K562 (cell line): Measurements from ENCODE around the gene TNFSF11. TPM values are rescaled to one million over a fixed set of nuclear protein-coding genes. Genes with fewer than 3 reads are reported as not detected.

Experiments
- ATAC-seq: fragments of 200-7000 bp; cut with Tn5 transposase; 3 replicates; pipeline ENCODE4 v1.9.1; 2020; ENCODE audit warnings: moderate library complexity
- BruUV-seq: library from RNA; stranded (reverse); fragments of 400-500 nt; replicated peaks from 2 replicates; lab custom pipeline; 2021; lab: Mats Ljungman, UMichigan
- CTCF ChIA-PET: fragments of 300-600 bp; formaldehyde crosslinking; extraction: SDS; loops from one replicate; lab custom pipeline; 2021; ENCODE audit warnings: low intra/inter-chr PET ratio; lab: Yijun Ruan, JAX
- POLR2A ChIA-PET: fragments of 300-600, 350-650 bp; sonication (Branson Sonifier 250); formaldehyde crosslinking; extraction: SDS; loops from one replicate; lab custom pipeline; 2021; ENCODE audit warnings: antibody characterized with exemption, inconsistent platforms; lab: Yijun Ruan, JAX
- DNase-seq, 4 experiments: peaks; one replicate each; pipeline versions ENCODE4 v3.0.0 to v3.0.0-alpha.2; 2011 to 2018; ENCODE audit warnings: low spot score in 3 of 4, mixed read lengths in 3 of 4; ENCODE audit errors: extremely low read depth in 1 of 4
- FAIRE-seq: peaks from 2 replicates; lab custom pipeline; 2011; peaks lifted over from hg19 to GRCh38; lab: Jason Lieb, UNC
- H2AFZ ChIP-seq: 2 replicates; pipeline ENCODE4 v1.6.0; 2011; ENCODE audit warnings: low read depth, low read length, control low read depth, inconsistent platforms
- H3K27ac ChIP-seq: fragments of 200-600 bp; 3 replicates; pipeline ENCODE4 v1.8.0; 2011; ENCODE audit warnings: low read depth, mild to moderate bottlenecking, control low read depth, inconsistent platforms, low read length, moderate library complexity, mixed read lengths; ENCODE audit errors: extremely low read depth
- H3K27me3 ChIP-seq, 2 experiments: fragments of 300-600 bp in 1 of 2; 2 replicates in 1 of 2; 3 replicates in 1 of 2; pipeline versions ENCODE4 v1.6.0 to v1.8.0; 2011; ENCODE audit warnings: inconsistent platforms in 2 of 2, low read length in 2 of 2, mild to moderate bottlenecking in 1 of 2, mixed read lengths in 1 of 2, moderate library complexity in 1 of 2; ENCODE audit not compliant: control insufficient read depth in 2 of 2, insufficient read depth in 2 of 2
- H3K36me3 ChIP-seq: fragments of 300-600 bp; 3 replicates; pipeline ENCODE4 v1.8.0; 2011; ENCODE audit warnings: mild to moderate bottlenecking, low read length, inconsistent platforms; ENCODE audit not compliant: control insufficient read depth, insufficient read depth
- H3K4me1 ChIP-seq, 2 experiments: fragments of 200-600 bp in 1 of 2; replicated peaks in 1 of 2; 2 replicates in 1 of 2; 3 replicates in 1 of 2; pipeline versions ENCODE4 v1.5.1 to v1.8.0; 2011; ENCODE audit warnings: inconsistent platforms in 2 of 2, low read length in 2 of 2, mild to moderate bottlenecking in 1 of 2, mixed read lengths in 1 of 2, moderate library complexity in 1 of 2; ENCODE audit not compliant: control insufficient read depth in 2 of 2, insufficient read depth in 2 of 2
- H3K4me2 ChIP-seq: 2 replicates; pipeline ENCODE4 v1.6.1; 2011; ENCODE audit warnings: low read length, control low read depth, inconsistent platforms, mixed read lengths; ENCODE audit not compliant: insufficient read depth
- H3K4me3 ChIP-seq: fragments of 200-600 bp; sonication (generic), shearing (Covaris generic); 2 replicates; pipeline ENCODE4 v1.5.1; 2016; ENCODE audit warnings: control low read depth, inconsistent platforms
- H3K79me2 ChIP-seq: fragments of 200-600 bp; 3 replicates; pipeline ENCODE4 v1.8.0; 2011; ENCODE audit warnings: low read length, inconsistent platforms; ENCODE audit not compliant: control insufficient read depth, insufficient read depth
- H3K9ac ChIP-seq, 2 experiments: 2 replicates each; pipeline versions ENCODE4 v1.6.0 to v1.6.1; 2011; ENCODE audit warnings: low read depth in 2 of 2, low read length in 2 of 2, control low read depth in 1 of 2, inconsistent platforms in 1 of 2, mild to moderate bottlenecking in 1 of 2, mixed read lengths in 1 of 2; ENCODE audit not compliant: insufficient read depth in 1 of 2
- H3K9me1 ChIP-seq: one replicate; pipeline ENCODE4 v1.6.0; 2011; ENCODE audit warnings: inconsistent platforms, mild to moderate bottlenecking, low read length, moderate library complexity; ENCODE audit not compliant: control insufficient read depth, insufficient read depth
- H3K9me3 ChIP-seq: replicated peaks from 2 replicates; pipeline ENCODE4 v1.5.1; 2011; ENCODE audit warnings: low read depth, low read length, inconsistent platforms; ENCODE audit not compliant: control insufficient read depth, insufficient read depth
- H4K20me1 ChIP-seq: replicated peaks from 2 replicates; pipeline ENCODE4 v1.6.1; 2011; ENCODE audit warnings: low read length, inconsistent platforms, mixed read lengths; ENCODE audit not compliant: control insufficient read depth, insufficient read depth
- CSDE1 ChIP-seq, 2 experiments: fragments of 450-650 bp; IDR thresholded peaks; 2 replicates each; pipeline ENCODE4 v1.6.1; 2016; ENCODE audit warnings: mild to moderate bottlenecking in 1 of 2
- FOXJ2 ChIP-seq: fragments of 200-800 bp; sonication (Bioruptor generic); IDR thresholded peaks from 2 replicates; pipeline ENCODE4 v1.6.1; 2016; ENCODE audit warnings: missing genetic modification characterization, missing compliant biosample characterization
- HDAC3 ChIP-seq: fragments of 450-650 bp; IDR thresholded peaks from 2 replicates; pipeline ENCODE4 v1.6.1; 2018; ENCODE audit warnings: borderline replicate concordance, mild to moderate bottlenecking, moderate library complexity; ENCODE audit not compliant: partially characterized antibody
- ID3 ChIP-seq, 2 experiments: fragments of 250-450 bp in 1 of 2; fragments of 450-650 bp in 1 of 2; sonication (Bioruptor Pico) in 1 of 2; IDR thresholded peaks; 2 replicates each; pipeline versions ENCODE4 v1.6.1 to v1.8.0; 2016 to 2021; ENCODE audit warnings: mild to moderate bottlenecking in 2 of 2, moderate library complexity in 2 of 2, missing compliant biosample characterization in 1 of 2, missing genetic modification characterization in 1 of 2
- PCBP2 ChIP-seq: fragments of 200-400 bp; formaldehyde crosslinking; IDR thresholded peaks from 2 replicates; pipeline ENCODE4 v1.6.1; 2018; ENCODE audit warnings: low read length, low read depth, mild to moderate bottlenecking, moderate library complexity; ENCODE audit not compliant: poor library complexity, severe bottlenecking
- SMAD4 ChIP-seq: fragments of 250-450 bp; sonication (Bioruptor Pico); conservative IDR thresholded peaks from 2 replicates; pipeline ENCODE4 v1.8.0; 2021; ENCODE audit warnings: inconsistent platforms, mild to moderate bottlenecking, moderate library complexity
- SRF ChIP-seq, 2 experiments: fragments of 250-450, 450-650 bp in 1 of 2; sonication (Bioruptor Pico) in 1 of 2; sonication (generic) in 1 of 2; formaldehyde crosslinking; IDR thresholded peaks; 2 replicates each; pipeline versions ENCODE4 v1.5.0 to v1.5.1; 2020 to 2022; ENCODE audit warnings: mild to moderate bottlenecking in 1 of 2, missing genetic modification reagents in 1 of 2
- ZNF354B ChIP-seq: fragments of 250-450 bp; sonication (Bioruptor Pico); IDR thresholded peaks from 2 replicates; pipeline ENCODE4 v1.4.0; 2020
- WGBS: fragments of 100-300 bp; shearing (Covaris generic); methylation state at CpG from one replicate; pipeline ENCODE4 v1.1.6; 2016; ENCODE audit warnings: low coverage, mixed read lengths; ENCODE audit not compliant: insufficient coverage; ENCODE audit errors: missing lambda C conversion rate; 5-methylcytosine and 5-hydroxymethylcytosine counted together
- in situ Hi-C: fragments of 300-500 bp; cut with MboI; formaldehyde crosslinking; loops from 4 replicates; pipeline ENCODE4 v1.15.0; 2018; ENCODE audit warnings: inconsistent platforms, mixed read lengths
- intact Hi-C: fragments of 100-400 bp; cut with micrococcal nuclease; formaldehyde crosslinking; loops from 2 replicates; pipeline ENCODE4 v1.14.2; 2022
- polyA plus RNA-seq, 8 experiments: library from polyadenylated mRNA; depleted of rRNA in 4 of 8; stranded (reverse) in 5 of 8; unstranded in 3 of 8; fragments of >200 nt; fragmentation: Nextera tagmentation in 2 of 8; fragmentation: Illumina TruSeq in 1 of 8; extraction: Ambion mirVana in 2 of 8; extraction: Trizol in 1 of 8; gene quantifications; 2 replicates each; pipeline versions ENCODE4 v1.2.1 to v1.2.3, GENCODE V29; 2011 to 2014; ENCODE audit warnings: inconsistent platforms in 1 of 8, missing spikeins in 1 of 8
- total RNA-seq, 7 experiments: library from RNA; depleted of rRNA in 6 of 7; stranded (reverse); fragments of >200 nt in 6 of 7; fragmentation: Illumina TruSeq in 2 of 7; extraction: Trizol in 2 of 7; gene quantifications; 2 replicates each; pipeline versions ENCODE4 v1.2.1 to v1.2.3, GENCODE V29; 2011 to 2021; ENCODE audit warnings: low replicate concordance in 1 of 7

The TNFSF11 gene
- total and polyA plus RNA-seq, 9 of the 15 experiments (the other 6 are each of a cell fraction or from before 2014, with no cell fraction given), result not detected

- intact Hi-C loops (no loop called here), in situ Hi-C loops (no loop called here)
- ATAC-seq (no peak), DNase-seq (no peak), FAIRE-seq (no peak)
- Histone ChIP-seq H3K4me2 (no peak overlapping the region), H3K27ac (no peak overlapping the region), H3K27me3 (no peaks in the 10 kb centered on the region), H2AFZ (no peak overlapping the region), H3K79me2 (no peaks in the 10 kb centered on the region), H3K4me3 (no peak overlapping the region), H3K4me1 (no peaks in the 10 kb centered on the region), H3K36me3 (no peaks in the 10 kb centered on the region), H3K9me1 (no peaks in the 10 kb centered on the region), H4K20me1 (no peaks in the 10 kb centered on the region), H3K9ac (no peak overlapping the region), H3K9me3 (no peaks in the 10 kb centered on the region)
- CTCF ChIA-PET, result no interaction called here
- POLR2A ChIA-PET, result no interaction called here
- BruUV-seq, result no TSS peak
- no peak for TF ChIP-seq FOXJ2 (tag)
- no peak for TF ChIP-seq PCBP2
- no peak for TF ChIP-seq SRF (CRISPR knock-in tag; IDR thresholded peaks at IDR 0.05)
- TF ChIP-seq CSDE1 (IDR thresholded peaks at IDR 0.05), result no peak
- TF ChIP-seq ID3 (CRISPR knock-in tag; IDR thresholded peaks at IDR 0.05), result no peak
- TF ChIP-seq ID3 (tag; IDR thresholded peaks at IDR 0.05), result no peak
- no peak for TF ChIP-seq HDAC3
- no peak for TF ChIP-seq SMAD4
- TF ChIP-seq ZNF354B (CRISPR knock-in tag), result no peak
- WGBS, result 0% methylated on average over 3 of the region's 3 CpGs
Measured at GRCh38 chr13:42526804-42527203, 47.1 kb upstream of the TNFSF11 start.
